Anterior cingulate cortex (tissue), 58 donors: ENCODE data around the gene CTSS.
A peak's percentile ranks its signal among the peaks of the same experiment; 100 is the strongest.
"Not testable (repeated sequence)": the region's sequence is repeated elsewhere in the genome, so short reads cannot be mapped to it uniquely, and the experiment has no call there.

ENCODE experiments used
- DNase-seq, 58 donors: peaks; one replicate each; lab custom pipeline; 2025; lab: John Stamatoyannopoulos, UW

The CTSS gene

GRCh38 chr1:150765296-150765976, at the start of gene CTSS:
CTSS (minus strand) TSS chr1:150765778; CDS start chr1:150764763, 1,015 bp downstream.
- peak in 1 of 58 donors; percentile 5 for DNase-seq

- DNase-seq, result peak in 22 of 58 donors; percentile 0 to 24 (median 6)
Measured at GRCh38 chr1:150813028-150813707, 47.6 kb upstream of the CTSS start.

- no peak for DNase-seq
Measured at GRCh38 chr1:150810958-150811659, 45.5 kb upstream of the CTSS start.

GRCh38 chr1:150809651-150810050, 44.1 kb upstream of the CTSS start:
- no peak for DNase-seq

- DNase-seq, result no peak
Measured at GRCh38 chr1:150808846-150809245, 43.3 kb upstream of the CTSS start.

GRCh38 chr1:150808121-150808520, 42.5 kb upstream of the CTSS start, which contains the start of gene CTSK:
CTSK (minus strand) TSS chr1:150808260; CDS start chr1:150806805, 1,455 bp downstream.
- peak in 9 of 58 donors; percentile 1 to 13 (median 7) for DNase-seq

- no peak for DNase-seq
Measured at GRCh38 chr1:150807249-150808023, 41.9 kb upstream of the CTSS start.

GRCh38 chr1:150805899-150806298, 40.3 kb upstream of the CTSS start:
- DNase-seq, result no peak

- DNase-seq, result no peak
Measured at GRCh38 chr1:150804671-150805070, 39.1 kb upstream of the CTSS start.

- DNase-seq, result no peak
Measured at GRCh38 chr1:150799089-150799488, 33.5 kb upstream of the CTSS start.

GRCh38 chr1:150798525-150798924, 32.9 kb upstream of the CTSS start:
- DNase-seq, result no peak

- no peak for DNase-seq
Measured at GRCh38 chr1:150796374-150796773, 30.8 kb upstream of the CTSS start.

- not testable (repeated sequence) for DNase-seq
Measured at GRCh38 chr1:150793778-150794177, 28.2 kb upstream of the CTSS start.

- DNase-seq, result no peak
Measured at GRCh38 chr1:150793221-150793620, 27.6 kb upstream of the CTSS start.

- DNase-seq, result no peak
Measured at GRCh38 chr1:150791585-150791984, 26.0 kb upstream of the CTSS start.

GRCh38 chr1:150789396-150789795, 23.8 kb upstream of the CTSS start:
- DNase-seq, result peak in 2 of 58 donors; percentile 1 to 10

- DNase-seq, result no peak
Measured at GRCh38 chr1:150788946-150789345, 23.4 kb upstream of the CTSS start.

- no peak for DNase-seq
Measured at GRCh38 chr1:150787455-150787854, 21.9 kb upstream of the CTSS start.

GRCh38 chr1:150780510-150780909, 14.9 kb upstream of the CTSS start:
- DNase-seq, result no peak

- no peak for DNase-seq
Measured at GRCh38 chr1:150778409-150778808, 12.8 kb upstream of the CTSS start.

- no peak for DNase-seq
Measured at GRCh38 chr1:150777544-150777943, 12.0 kb upstream of the CTSS start.
